Activated T-helper 1 cell treated with anti-CD3 and anti-CD28 coated beads, Interleukin-2, amount 50 U/mL, for 16 hours (primary cell): Measurements from ENCODE around the gene A2M.

Source experiments
- DNase-seq, 2 donors: peaks; one replicate each; pipeline ENCODE4 v3.0.0-alpha.2; 2020; ENCODE audit warnings: low read depth in 1 of 2, low spot score in 1 of 2

Gene A2M

DNA sequence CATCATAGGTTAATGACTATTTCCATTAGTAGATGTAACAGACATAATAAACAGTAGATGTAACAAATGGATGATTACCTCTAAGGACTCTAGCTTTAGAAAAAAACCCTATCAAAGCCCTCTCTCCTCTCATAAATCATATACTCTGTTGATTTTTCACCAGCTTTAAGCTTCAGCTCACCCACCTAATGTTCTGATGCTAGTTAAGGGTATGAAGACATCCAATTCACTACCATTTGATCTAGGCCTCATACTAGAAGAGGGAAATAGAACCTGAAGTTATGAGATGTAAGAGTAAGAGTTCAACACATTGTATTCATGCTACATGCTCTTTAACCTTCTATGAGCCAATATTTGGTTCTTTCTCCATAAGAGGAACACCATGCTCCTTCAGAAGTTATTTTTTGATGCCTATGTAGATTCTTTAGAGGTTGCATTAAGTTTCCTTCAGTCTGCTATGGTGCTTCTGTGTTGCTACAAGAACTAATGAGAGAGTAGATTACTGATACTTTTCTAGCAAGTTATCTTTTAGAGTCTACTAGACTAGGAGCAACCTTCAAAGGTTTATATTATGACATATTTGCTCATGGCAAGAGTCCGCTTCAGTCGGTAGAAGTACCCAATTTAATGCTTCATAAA lies 16.0 kb downstream of the A2M start:
- DNase-seq = no peak

- no peak for DNase-seq
These were observed 17.2 kb downstream of the A2M start for GRCh38 chr12:9098463-9099026.

GRCh38 chr12:9098115-9098452 lies 17.6 kb downstream of the A2M start:
- DNase-seq = no peak

DNA sequence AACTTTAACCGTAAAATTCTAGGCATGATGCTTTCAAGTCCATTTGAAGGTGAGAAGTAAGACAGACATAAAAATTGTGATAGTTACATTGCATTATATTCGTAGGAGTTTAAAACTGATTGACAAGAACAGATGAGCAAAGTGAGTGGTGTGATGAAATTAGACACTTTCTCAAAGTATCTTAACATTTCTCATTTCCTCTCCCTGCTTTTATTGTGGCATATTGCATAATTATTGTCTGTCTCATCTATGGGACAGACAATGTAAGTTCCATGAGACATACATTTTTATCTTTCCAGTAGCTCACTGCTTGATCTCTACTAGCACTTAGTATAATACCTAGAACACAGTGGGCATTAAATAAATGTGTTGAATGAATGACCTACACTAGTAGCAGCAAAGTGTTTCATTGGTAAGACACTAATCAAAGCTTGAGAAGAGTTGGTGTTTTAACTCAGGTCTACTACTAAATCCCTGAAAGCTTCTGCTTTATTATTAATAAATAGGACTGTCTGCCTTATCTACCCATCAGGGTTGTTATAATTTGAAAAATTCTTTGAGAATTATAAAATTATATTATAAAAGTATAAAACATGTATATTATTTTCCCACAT lies 19.0 kb downstream of the A2M start:
- no peak for DNase-seq

DNA sequence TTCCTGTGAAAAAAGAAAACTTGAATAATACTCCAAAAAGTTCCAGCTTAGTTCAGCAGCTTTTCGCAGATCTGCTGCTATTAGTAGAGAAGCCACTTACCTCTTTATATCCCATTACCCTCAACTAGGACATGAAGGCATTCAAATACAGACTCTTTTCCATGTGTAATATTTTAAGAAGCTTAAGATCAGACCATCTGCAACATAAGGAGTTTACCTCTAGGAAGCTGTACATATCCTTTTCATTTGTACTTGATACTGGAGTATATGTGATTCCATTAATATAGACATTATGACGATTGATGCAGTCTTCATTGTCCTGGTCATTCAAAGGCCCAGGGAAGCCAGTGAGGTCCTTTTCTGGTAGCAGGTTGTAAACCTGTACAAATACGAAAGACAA lies 20.4 kb downstream of the A2M start:
- DNase-seq = no peak

- no peak for DNase-seq
These were observed 21.1 kb downstream of the A2M start for GRCh38 chr12:9094512-9095206.

DNA sequence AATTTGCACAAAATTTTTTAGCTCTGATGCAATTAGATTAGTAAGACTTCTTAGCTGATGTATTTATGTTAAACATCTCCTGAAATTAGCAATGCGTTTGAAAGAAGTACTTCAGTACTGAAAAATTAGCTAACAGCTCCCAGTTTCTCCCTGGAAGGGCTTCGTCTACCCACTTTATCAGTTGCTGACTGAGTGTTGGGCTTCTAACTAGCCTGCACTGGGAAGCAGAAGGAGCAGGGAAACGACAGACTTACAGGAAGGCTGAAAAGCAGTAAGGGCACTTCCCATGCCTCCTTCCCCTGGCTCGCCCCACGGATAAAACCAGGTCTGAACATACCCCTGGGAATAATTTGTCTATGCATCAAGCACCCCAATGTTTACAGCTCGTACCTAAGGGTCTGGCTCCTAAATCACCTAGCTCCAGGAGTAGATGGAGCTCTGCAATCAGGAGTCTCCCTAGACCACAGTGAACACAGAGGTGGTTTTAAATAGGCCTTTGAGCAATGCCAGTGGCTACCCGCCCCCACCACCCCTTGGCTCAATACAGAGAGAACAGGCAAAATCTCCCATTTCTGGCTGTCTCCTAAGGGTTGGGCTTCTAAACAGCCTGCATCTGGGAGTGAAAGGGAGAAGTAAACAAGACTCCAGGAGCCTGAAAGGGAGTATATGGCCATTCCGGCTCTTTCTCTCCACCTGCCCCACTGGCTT lies 23.7 kb downstream of the A2M start:
- DNase-seq = no peak

DNA sequence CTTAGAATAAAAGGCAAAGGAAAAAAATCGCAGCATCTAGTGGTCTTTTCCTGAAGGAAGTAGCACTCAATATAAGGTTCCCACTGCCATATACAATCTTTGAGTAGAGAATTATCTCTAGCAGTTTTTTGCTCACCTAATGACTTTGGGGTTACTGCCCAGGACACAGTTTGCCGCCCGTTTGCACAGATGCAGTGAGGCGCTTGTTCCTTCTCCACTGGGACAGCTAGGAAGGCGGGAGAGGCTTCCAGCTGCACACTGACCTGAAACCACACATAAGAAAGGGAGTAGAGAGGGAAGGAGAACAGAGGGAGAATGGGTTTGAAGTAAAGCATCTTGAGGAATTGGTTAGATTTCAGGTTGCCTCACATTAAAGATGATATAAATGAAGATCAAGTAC lies 25.5 kb downstream of the A2M start:
- no peak for DNase-seq

- DNase-seq = no peak
These were observed 28.5 kb downstream of the A2M start for GRCh38 chr12:9087087-9087835.

DNA sequence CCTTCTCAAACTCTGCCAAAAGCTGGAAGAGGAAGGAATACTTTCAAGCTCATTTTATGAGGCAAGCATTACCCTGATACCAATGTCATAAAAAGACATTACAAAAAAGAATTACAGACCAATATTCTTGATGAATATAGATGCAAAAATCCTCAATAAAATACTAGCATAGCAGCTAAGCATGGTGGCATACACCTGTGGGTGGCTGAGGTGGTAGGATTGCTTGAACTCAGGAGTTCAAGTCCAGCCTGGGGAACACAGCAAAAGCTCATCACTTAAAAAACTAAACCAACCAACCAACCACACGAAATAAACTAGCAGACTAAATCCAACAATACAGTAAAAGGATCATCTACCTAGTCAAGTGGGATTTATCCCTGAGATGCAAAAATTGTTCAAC lies 29.6 kb downstream of the A2M start:
- DNase-seq = no peak

- DNase-seq = no peak
These were observed 31.3 kb downstream of the A2M start for GRCh38 chr12:9084417-9084816.

- DNase-seq = no peak
These were observed 31.9 kb downstream of the A2M start for GRCh38 chr12:9083793-9084192.

GRCh38 chr12:9081667-9082427 lies 33.9 kb downstream of the A2M start:
- no peak for DNase-seq

DNA sequence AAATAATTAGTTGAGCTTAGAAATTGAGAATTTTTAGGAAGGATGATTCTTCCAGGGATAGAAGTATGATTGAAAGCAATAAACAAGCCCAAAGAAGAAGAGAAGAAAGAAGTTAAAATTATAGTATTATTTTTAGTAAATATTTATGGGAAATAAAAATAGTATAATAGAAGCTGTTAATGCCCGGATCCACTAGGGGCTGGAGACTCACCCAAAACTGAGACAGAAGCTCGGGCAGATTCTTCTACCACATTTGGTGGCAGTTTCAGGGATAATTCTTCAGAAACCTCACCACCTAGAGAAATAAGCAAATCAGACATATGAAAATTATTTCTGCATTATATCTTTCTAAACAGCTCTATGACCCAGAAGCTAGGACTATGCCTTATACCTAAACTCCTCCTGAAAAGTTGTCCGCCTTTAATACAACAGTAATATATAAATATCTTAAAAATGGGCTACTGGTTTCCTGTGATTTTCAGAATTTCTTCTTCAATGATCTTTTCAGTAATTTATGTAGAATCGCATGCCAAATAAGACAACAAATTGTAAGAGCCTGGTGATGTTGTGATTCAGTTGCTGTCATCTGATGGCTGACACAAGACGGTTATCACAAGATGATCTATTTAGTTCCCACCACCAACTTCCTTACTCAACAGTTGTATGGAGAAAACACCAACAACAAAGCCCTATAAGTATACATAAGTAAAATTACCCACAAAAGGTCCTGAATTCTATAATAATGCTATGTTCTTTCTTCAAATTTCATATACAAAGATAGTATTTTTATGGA lies 35.6 kb downstream of the A2M start:
- DNase-seq = no peak

- no peak for DNase-seq
These were observed 36.6 kb downstream of the A2M start for GRCh38 chr12:9079082-9079481.

DNA sequence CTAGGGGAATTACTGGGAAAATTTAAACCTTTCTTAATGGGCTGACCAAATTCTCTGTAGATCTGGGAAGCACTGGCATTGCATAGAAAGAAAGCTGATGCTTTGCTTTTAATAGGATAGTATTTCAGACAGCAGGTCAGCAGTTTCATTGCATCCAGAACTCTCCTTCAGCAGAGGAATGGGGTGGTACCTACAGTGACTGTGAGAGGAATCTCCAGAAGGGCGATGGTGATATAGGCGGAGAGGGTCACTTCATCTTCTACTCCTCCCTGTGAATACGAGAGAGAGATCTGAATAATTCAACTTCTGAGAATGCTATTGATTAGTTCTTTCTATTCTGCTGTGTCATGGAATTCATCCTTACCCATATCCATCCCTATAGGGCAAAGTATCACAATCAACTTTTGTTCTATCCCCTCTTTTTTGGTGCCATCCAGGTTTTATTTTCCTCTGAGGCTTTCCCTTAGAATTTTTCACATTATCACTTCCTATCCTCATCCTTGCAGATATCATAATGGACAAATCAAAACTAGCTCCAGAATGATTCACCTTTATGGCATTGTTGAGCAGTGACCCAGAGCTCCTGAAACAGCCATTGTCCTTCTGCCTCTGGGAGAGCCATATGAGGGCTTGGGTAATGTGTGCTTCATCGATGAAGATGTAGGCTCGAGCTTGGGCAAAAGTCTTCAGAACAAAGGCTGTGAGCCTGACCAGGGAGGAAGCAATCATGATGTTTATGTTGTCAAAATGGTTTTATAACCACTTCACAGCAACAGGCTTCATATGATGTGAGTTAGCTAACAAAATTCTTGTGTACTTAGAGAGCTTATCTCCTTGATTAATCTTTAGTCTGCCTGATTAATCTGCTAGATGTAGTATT lies 38.3 kb downstream of the A2M start:
- no peak for DNase-seq

GRCh38 chr12:9076733-9077132 lies 39.0 kb downstream of the A2M start:
- no peak for DNase-seq

DNA sequence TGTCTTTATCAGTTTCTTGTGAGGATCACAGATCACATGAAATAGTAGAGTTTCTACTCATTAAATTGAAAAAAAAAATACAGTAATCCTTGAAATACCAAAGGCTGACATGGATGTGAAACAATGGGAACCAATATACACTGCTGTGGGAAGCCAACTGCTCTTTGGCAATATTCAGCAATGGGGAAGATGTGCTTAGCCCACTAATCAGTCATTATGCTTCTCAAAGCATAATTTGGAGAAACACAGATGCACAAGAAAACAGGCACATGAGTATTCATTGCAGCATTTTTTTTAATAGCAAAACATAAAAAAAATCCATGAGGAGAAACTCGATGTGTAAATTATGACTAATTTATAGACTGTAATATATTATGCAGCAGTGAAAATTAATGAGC lies 40.6 kb downstream of the A2M start:
- no peak for DNase-seq
